Right cardiac atrium (tissue), 5 donors: ENCODE measurements around the gene ARG2. TPM values are rescaled to one million over a fixed set of nuclear protein-coding genes. Genes with fewer than 3 reads are reported as not detected.

Experiments used
- ATAC-seq, 2 donors: fragments of 200-7000 bp; cut with Tn5 transposase; one replicate each; pipeline versions ENCODE4 v1.8.0 to v1.9.1; 2020; ENCODE audit warnings: moderate library complexity in 2 of 2, mild to moderate bottlenecking in 1 of 2
- DNase-seq, 3 donors: peaks; one replicate each; pipeline ENCODE4 v3.0.0-alpha.2; 2020
- H3K27ac ChIP-seq: one replicate; pipeline ENCODE4 v1.5.1; 2013; ENCODE audit warnings: mild to moderate bottlenecking, low read length, control low read depth, moderate library complexity
- H3K27me3 ChIP-seq: one replicate; pipeline ENCODE4 v1.6.1; 2013; ENCODE audit not compliant: control insufficient read depth, insufficient read depth
- H3K4me1 ChIP-seq: one replicate; pipeline ENCODE4 v1.6.1; 2013; ENCODE audit warnings: low read length; ENCODE audit not compliant: control insufficient read depth, insufficient read depth
- H3K4me3 ChIP-seq: one replicate; pipeline ENCODE4 v1.5.1; 2013; ENCODE audit warnings: low read length, control low read depth
- H3K9me3 ChIP-seq: one replicate; pipeline ENCODE4 v1.6.1; 2013; ENCODE audit warnings: low read length; ENCODE audit not compliant: control insufficient read depth
- WGBS: extraction: QIAGEN DNeasy Blood & Tissue Kit; methylation state at CpG from one replicate; pipeline ENCODE4 v1.1.7; 2013; 5-methylcytosine and 5-hydroxymethylcytosine counted together
- intact Hi-C, 4 donors: fragments of 100-400 bp; cut with DNase I; formaldehyde crosslinking; loops; one replicate each; pipeline versions ENCODE4 v1.11.0 to v1.14.0; 2022 to 2023
- polyA plus RNA-seq: library from polyadenylated mRNA; stranded (reverse); fragments of 200-250 nt; gene quantifications from one replicate; pipeline ENCODE4 v1.2.3, GENCODE V29; 2013
- total RNA-seq, 4 donors: library from RNA; stranded (reverse); fragmentation: NEBNext Ultra II Directional; extraction: Animal tissue kit (Norgen Biotek cat#: 25700); gene quantifications; one replicate each; pipeline ENCODE4 v1.2.1, GENCODE V29; 2021
- donor health status: healthy with polysubstance abuse.
- donor health status: DM: no; HTN: yes; CAD: no.
- donor health status: DM: no; HTN: no; CAD: no.
- donor health status: DM: no; HTN: yes; CAD: no; lungs with severe emphysema.
- donor health status: DM: yes; HTN: yes; CAD: no.

The ARG2 gene
- total and polyA plus RNA-seq, 5 donors, result 0.25 to 0.93 (median 0.61) TPM

- Histone ChIP-seq H3K9me3 (no peaks in the 10 kb centered on the region), H3K4me1 (no peaks in the 10 kb centered on the region), H3K4me3 (no peak overlapping the region), H3K27ac (no peak overlapping the region), H3K27me3 (no peaks in the 10 kb centered on the region)
- WGBS, result 89% methylated on average over 7 of the region's 7 CpGs
- intact Hi-C loops, result loop anchor here in 1 of 4 donors (10.0 kb wide), 1 partner anchor 52 kb away; no protein-coding TSS in a partner anchor
- DNase-seq (no peak), ATAC-seq (no peak)
Observed at GRCh38 chr14:67576216-67576955, 43.3 kb upstream of the ARG2 start.

- no peak overlapping the region for H3K4me3 ChIP-seq
- no peaks in the 10 kb centered on the region for H3K27me3 ChIP-seq
- no peak overlapping the region for H3K27ac ChIP-seq
- WGBS, result 79% methylated on average over 13 of the region's 13 CpGs
- intact Hi-C loops, result loop anchor here in 1 of 4 donors (10.0 kb wide), 1 partner anchor 52 kb away; no protein-coding TSS in a partner anchor
- ATAC-seq (no peak), DNase-seq (no peak)
- no peaks in the 10 kb centered on the region for H3K4me1 ChIP-seq
- no peaks in the 10 kb centered on the region for H3K9me3 ChIP-seq
Observed at GRCh38 chr14:67577181-67577808, 42.4 kb upstream of the ARG2 start.

GRCh38 chr14:67577909-67578749 lies 41.6 kb upstream of the ARG2 start:
- ATAC-seq (no peak), DNase-seq (no peak)
- intact Hi-C loops, result loop anchor here in 1 of 4 donors (10.0 kb wide), 1 partner anchor 53 kb away; no protein-coding TSS in a partner anchor
- H3K27ac ChIP-seq, result no peak overlapping the region
- no peaks in the 10 kb centered on the region for H3K27me3 ChIP-seq
- WGBS, result 77% methylated on average over 16 of the region's 16 CpGs
- no peak overlapping the region for H3K4me3 ChIP-seq
- H3K9me3 ChIP-seq, result no peaks in the 10 kb centered on the region
- H3K4me1 ChIP-seq, result no peaks in the 10 kb centered on the region

GRCh38 chr14:67579040-67579439 lies 40.7 kb upstream of the ARG2 start:
- no peaks in the 10 kb centered on the region for H3K27me3 ChIP-seq
- no peaks in the 10 kb centered on the region for H3K9me3 ChIP-seq
- no peak for ATAC-seq
- DNase-seq, result no peak
- 78% methylated on average over 15 of the region's 15 CpGs for WGBS
- intact Hi-C loops, result loop anchor here in 1 of 4 donors (10.0 kb wide), 1 partner anchor 54 kb away; no protein-coding TSS in a partner anchor
- H3K4me3 ChIP-seq, result no peak overlapping the region
- no peaks in the 10 kb centered on the region for H3K4me1 ChIP-seq
- H3K27ac ChIP-seq, result no peak overlapping the region

GRCh38 chr14:67579636-67580035 lies 40.1 kb upstream of the ARG2 start:
- Histone ChIP-seq H3K27me3 (no peaks in the 10 kb centered on the region), H3K4me1 (no peaks in the 10 kb centered on the region), H3K27ac (no peak overlapping the region), H3K4me3 (no peak overlapping the region), H3K9me3 (no peaks in the 10 kb centered on the region)
- 86% methylated on average over 7 of the region's 7 CpGs for WGBS
- DNase-seq (no peak), ATAC-seq (no peak)
- intact Hi-C loops, result loop anchor here in 3 of 4 donors (10.0 kb wide), 2 partner anchors 55 to 125 kb away; partner anchors contain the start of gene RDH12 (in 3 of the 3)

GRCh38 chr14:67580336-67581171 lies 39.2 kb upstream of the ARG2 start:
- WGBS, result 80% methylated on average over 11 of the region's 11 CpGs
- H3K27ac ChIP-seq, result no peak overlapping the region
- no peak for DNase-seq
- no peaks in the 10 kb centered on the region for H3K9me3 ChIP-seq
- no peak for ATAC-seq
- H3K4me3 ChIP-seq, result no peak overlapping the region
- no peaks in the 10 kb centered on the region for H3K4me1 ChIP-seq
- intact Hi-C loops, result loop anchor here in 3 of 4 donors (10.0 kb wide), 1 partner anchor 124 kb away; the partner anchor contains the start of gene RDH12 (in 3 of the 3)
- no peaks in the 10 kb centered on the region for H3K27me3 ChIP-seq

- Histone ChIP-seq H3K4me1 (no peaks in the 10 kb centered on the region), H3K9me3 (no peaks in the 10 kb centered on the region), H3K27me3 (no peaks in the 10 kb centered on the region), H3K27ac (no peak overlapping the region), H3K4me3 (no peak overlapping the region)
- intact Hi-C loops, result loop anchor here in 3 of 4 donors (10.0 kb wide), 1 partner anchor 123 kb away; the partner anchor contains the start of gene RDH12 (in 3 of the 3)
- ATAC-seq (no peak), DNase-seq (no peak)
- 85% methylated on average over 1 of the region's 1 CpG for WGBS
Observed at GRCh38 chr14:67581643-67582042, 38.1 kb upstream of the ARG2 start.

GRCh38 chr14:67582061-67582460 lies 37.7 kb upstream of the ARG2 start:
- DNase-seq (no peak), ATAC-seq (no peak)
- intact Hi-C loops, result loop anchor here in 3 of 4 donors (10.0 kb wide), 1 partner anchor 123 kb away; the partner anchor contains the start of gene RDH12 (in 3 of the 3)
- Histone ChIP-seq H3K4me3 (no peak overlapping the region), H3K27me3 (no peaks in the 10 kb centered on the region), H3K9me3 (no peaks in the 10 kb centered on the region), H3K27ac (no peak overlapping the region), H3K4me1 (no peaks in the 10 kb centered on the region)
- 81% methylated on average over 7 of the region's 7 CpGs for WGBS

GRCh38 chr14:67583711-67584644 lies 35.7 kb upstream of the ARG2 start:
- DNase-seq (no peak), ATAC-seq (peak; percentile 75 to 80)
- Histone ChIP-seq H3K4me1 (no peaks in the 10 kb centered on the region), H3K4me3 (no peak overlapping the region), H3K27me3 (no peaks in the 10 kb centered on the region), H3K27ac (no peak overlapping the region), H3K9me3 (no peaks in the 10 kb centered on the region)
- 85% methylated on average over 6 of the region's 6 CpGs for whole genome bisulfite sequencing
- intact Hi-C loops, result loop anchor here in 3 of 4 donors (10.0 kb wide), 1 partner anchor 121 kb away; the partner anchor contains the start of gene RDH12 (in 3 of the 3)
